PFSK-1 (cell line): ENCODE measurements around the gene HAPLN1.

Experiments used
- FOXP2 ChIP-seq: optimal IDR thresholded peaks from 2 replicates; pipeline ENCODE3; 2011; ENCODE audit warnings: borderline replicate concordance, control low read depth, inconsistent platforms; ENCODE audit not compliant: insufficient read depth; ENCODE audit errors: extremely low read length, extremely low read depth
- POLR2AphosphoS5 ChIP-seq: IDR thresholded peaks from 2 replicates; pipeline ENCODE4 v1.6.1; 2012; ENCODE audit warnings: low read depth, mild to moderate bottlenecking, control low read depth, low read length, moderate library complexity
- SIN3A ChIP-seq: IDR thresholded peaks from 2 replicates; pipeline ENCODE4 v1.6.1; 2012; ENCODE audit warnings: mild to moderate bottlenecking, low read length, moderate library complexity, borderline replicate concordance; ENCODE audit not compliant: insufficient read depth
- TAF1 ChIP-seq: IDR thresholded peaks from 2 replicates; pipeline ENCODE4 v1.6.1; 2012; ENCODE audit warnings: low read length, control low read depth, borderline replicate concordance; ENCODE audit not compliant: insufficient read depth
- TF ChIP-seq, protein P1 (sequence below), 2 experiments: IDR thresholded peaks; 2 replicates each; pipeline versions ENCODE4 v1.6.1 to v1.8.0; 2011 to 2012; ENCODE audit warnings: low read depth in 2 of 2, low read length in 2 of 2, control low read depth in 1 of 2, inconsistent platforms in 1 of 2, mild to moderate bottlenecking in 1 of 2, moderate library complexity in 1 of 2; ENCODE audit not compliant: insufficient read depth in 1 of 2

The HAPLN1 gene

DNA sequence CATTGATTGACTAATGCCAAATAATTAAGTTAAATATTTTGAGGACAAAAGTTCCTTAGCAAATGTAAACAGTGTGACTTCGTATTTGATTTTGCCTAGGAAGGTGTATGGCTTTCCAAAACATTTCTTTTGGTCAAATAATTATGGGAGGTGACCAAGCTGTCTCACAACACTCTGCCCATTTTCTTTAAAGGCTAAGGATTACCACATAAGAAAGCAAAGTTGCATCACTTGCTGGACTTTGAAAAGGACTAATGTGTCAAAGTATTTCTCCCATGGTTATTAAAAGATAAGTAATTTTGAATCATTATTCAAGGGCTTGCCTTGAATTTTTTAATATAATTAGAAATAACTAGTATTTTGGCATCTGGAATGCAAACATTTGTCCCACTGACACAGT, 74.7 kb downstream of the HAPLN1 start:
- TF ChIP-seq SIN3A (no peak), FOXP2 (no peak), POLR2AphosphoS5 (no peak)

DNA sequence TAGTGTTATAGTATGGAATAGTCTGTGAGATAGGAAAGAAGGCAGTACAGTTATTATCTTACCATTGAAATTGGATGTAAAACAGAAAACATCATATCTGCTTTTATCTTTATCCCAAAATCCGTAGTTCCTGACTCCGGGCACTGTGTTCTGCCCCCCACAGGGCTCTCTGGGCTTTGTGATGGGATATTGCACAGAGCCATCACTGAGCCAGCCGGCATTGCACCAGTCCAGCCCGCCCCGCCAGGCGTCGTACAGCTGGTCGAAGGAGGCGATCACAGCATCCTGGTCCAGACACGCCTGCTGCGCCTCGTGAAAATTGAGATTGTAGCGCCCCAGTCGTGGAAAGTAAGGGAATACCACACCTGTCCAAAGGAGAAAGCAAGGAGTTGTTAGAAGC, 76.4 kb downstream of the HAPLN1 start:
- TF ChIP-seq TAF1 (no peak), FOXP2 (no peak), SIN3A (no peak)
- TF ChIP-seq, protein P1, sequence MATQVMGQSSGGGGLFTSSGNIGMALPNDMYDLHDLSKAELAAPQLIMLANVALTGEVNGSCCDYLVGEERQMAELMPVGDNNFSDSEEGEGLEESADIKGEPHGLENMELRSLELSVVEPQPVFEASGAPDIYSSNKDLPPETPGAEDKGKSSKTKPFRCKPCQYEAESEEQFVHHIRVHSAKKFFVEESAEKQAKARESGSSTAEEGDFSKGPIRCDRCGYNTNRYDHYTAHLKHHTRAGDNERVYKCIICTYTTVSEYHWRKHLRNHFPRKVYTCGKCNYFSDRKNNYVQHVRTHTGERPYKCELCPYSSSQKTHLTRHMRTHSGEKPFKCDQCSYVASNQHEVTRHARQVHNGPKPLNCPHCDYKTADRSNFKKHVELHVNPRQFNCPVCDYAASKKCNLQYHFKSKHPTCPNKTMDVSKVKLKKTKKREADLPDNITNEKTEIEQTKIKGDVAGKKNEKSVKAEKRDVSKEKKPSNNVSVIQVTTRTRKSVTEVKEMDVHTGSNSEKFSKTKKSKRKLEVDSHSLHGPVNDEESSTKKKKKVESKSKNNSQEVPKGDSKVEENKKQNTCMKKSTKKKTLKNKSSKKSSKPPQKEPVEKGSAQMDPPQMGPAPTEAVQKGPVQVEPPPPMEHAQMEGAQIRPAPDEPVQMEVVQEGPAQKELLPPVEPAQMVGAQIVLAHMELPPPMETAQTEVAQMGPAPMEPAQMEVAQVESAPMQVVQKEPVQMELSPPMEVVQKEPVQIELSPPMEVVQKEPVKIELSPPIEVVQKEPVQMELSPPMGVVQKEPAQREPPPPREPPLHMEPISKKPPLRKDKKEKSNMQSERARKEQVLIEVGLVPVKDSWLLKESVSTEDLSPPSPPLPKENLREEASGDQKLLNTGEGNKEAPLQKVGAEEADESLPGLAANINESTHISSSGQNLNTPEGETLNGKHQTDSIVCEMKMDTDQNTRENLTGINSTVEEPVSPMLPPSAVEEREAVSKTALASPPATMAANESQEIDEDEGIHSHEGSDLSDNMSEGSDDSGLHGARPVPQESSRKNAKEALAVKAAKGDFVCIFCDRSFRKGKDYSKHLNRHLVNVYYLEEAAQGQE (IDR thresholded peaks at IDR 0.05; ENCODE audit: insufficient read depth in 1 of 2, low read depth in 2 of 2, low read length in 2 of 2): no peak

DNA sequence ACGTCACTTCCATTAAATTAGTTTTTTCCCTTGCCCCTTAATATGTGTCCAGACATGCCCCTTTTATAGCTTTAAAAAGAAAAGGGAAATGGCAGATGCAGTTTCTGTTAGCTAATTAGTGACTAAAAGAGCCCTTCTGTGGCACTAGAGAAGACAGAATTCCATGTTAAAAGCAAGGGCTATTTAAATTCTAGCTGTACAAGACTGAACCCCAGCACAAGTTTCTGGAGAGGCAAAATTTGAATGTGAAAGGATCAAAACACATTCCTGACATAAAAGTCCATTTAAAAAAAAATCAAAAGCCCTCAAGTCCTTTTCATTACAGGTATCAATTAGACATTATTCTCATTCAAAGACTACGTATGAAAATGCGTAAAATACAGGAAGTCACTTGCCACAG, 78.7 kb downstream of the HAPLN1 start:
- no peak for TF ChIP-seq FOXP2
- TF ChIP-seq, protein P1 (IDR thresholded peaks at IDR 0.05; ENCODE audit: insufficient read depth in 1 of 2, low read depth in 2 of 2, low read length in 2 of 2): no peak

DNA sequence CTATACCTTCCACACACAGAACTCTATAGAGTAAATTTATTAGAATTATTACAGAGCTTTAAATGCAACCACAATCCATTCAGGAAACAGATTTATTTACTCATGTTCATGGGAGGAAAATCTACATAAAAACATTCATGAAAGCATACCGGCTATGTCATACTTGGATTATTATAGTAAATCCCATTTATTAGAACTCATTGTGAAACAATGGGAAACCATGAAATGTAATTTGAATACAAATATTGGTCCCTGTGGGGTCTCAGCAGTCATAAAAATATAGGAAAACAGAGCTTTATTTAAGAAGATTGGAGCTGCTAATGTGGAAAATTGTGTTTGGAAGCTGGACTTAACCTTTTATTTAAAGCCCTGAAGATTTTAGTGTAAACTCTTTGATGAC, 80.7 kb downstream of the HAPLN1 start:
- TF ChIP-seq TAF1: no peak

DNA sequence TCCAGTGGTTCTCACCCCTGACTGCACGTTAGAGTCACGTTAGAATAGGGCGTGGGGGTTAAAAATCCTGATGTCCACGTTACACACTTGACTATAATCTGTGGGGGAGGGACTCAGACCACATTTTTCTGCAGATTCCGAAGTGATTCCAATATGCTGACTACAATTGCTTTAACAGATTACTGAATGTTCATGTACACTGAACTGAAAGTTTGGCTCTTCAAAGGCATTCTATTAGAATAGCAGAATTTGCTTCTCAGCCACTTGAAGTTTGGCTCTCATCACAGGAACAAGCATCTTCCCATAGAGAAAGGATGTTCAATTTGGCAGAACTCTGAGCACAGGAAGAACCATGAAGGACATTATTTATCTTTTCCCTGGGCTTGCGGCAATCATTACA, 84.5 kb downstream of the HAPLN1 start:
- TF ChIP-seq TAF1: no peak
- no peak for TF ChIP-seq FOXP2
- TF ChIP-seq, protein P1 (IDR thresholded peaks at IDR 0.05; ENCODE audit: insufficient read depth in 1 of 2, low read depth in 2 of 2, low read length in 2 of 2): no peak
- TF ChIP-seq SIN3A: no peak

DNA sequence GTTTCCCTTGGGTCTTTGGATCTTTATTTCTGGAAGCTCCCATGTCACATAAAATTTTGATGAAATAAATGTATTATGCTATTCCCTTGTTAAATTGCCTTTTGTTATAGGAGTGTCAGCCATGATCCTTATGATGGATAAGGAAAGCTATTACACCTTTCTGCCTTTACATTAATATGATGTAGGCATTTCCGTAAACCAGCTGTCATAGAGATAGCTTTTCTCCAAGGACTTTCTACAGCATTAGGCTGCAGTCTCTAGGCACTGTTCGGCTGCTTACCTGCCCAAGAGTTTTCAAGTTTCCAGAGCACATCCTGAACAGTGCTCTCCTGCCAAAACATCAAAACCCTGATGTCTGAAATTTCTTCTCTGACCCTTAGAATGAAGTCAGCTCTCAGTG, 87.4 kb downstream of the HAPLN1 start:
- TF ChIP-seq, protein P1 (IDR thresholded peaks at IDR 0.05; ENCODE audit: insufficient read depth in 1 of 2, low read depth in 2 of 2, low read length in 2 of 2): no peak
- no peak for TF ChIP-seq TAF1
- TF ChIP-seq SIN3A: no peak
- no peak for TF ChIP-seq POLR2AphosphoS5
- TF ChIP-seq FOXP2: no peak
